B cell (primary cell): ENCODE data around the gene MVK.

Source experiments
- CTCF ChIP-seq: fragments of 200-600 bp; IDR thresholded peaks from one replicate; pipeline ENCODE4 v1.8.0; 2022; ENCODE audit warnings: antibody characterized with exemption, mild to moderate bottlenecking
- EZH2 ChIP-seq: IDR thresholded peaks from 2 replicates; pipeline ENCODE4 v1.6.1; 2012; ENCODE audit warnings: borderline replicate concordance, low read depth, mild to moderate bottlenecking, moderate library complexity, low read length; ENCODE audit not compliant: insufficient read depth, poor library complexity, severe bottlenecking

GRCh38 chr12:109548258-109548657 is 25.3 kb upstream of the MVK start:
- TF ChIP-seq EZH2 (no peak), CTCF (no peak)
